ENCODE data around the gene MRPL19. TPM values are rescaled to one million over a fixed set of nuclear protein-coding genes. Genes with fewer than 3 reads are reported as not detected.

Gene MRPL19
- total and polyA plus RNA-seq, 10 of the 15 experiments (the other 5 are each of a cell fraction or from before 2014, with no cell fraction given) = 13.1 to 99.0 (median 56.6) TPM

DNA sequence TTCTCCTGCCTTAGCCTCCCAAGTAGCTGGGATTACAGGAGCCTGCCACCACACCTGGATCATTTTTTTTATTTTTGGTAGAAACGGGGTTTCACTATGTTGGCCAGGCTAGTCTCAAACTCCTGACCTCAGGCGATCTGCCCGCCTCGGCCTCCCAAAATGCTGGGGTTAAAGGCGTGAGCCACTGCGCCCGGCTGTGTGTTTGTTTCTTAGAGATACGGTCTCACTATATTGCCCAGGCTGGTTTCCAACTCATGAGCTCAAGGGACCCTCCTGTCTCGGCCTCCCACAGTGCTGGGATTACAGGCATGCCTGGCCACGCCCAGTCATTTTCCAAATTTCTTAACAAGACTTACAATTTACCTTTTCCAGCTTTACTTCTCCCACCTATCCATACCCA is 940 bp upstream of the MRPL19 start (continued):
- no peak for TF ChIP-seq MEF2A (IDR thresholded peaks at IDR 0.05; ENCODE audit: insufficient read depth, low read depth, low read length)
- no peak for TF ChIP-seq RELA (IDR thresholded peaks at IDR 0.05; ENCODE audit: borderline replicate concordance, partially characterized antibody)
- TF ChIP-seq, protein P1, sequence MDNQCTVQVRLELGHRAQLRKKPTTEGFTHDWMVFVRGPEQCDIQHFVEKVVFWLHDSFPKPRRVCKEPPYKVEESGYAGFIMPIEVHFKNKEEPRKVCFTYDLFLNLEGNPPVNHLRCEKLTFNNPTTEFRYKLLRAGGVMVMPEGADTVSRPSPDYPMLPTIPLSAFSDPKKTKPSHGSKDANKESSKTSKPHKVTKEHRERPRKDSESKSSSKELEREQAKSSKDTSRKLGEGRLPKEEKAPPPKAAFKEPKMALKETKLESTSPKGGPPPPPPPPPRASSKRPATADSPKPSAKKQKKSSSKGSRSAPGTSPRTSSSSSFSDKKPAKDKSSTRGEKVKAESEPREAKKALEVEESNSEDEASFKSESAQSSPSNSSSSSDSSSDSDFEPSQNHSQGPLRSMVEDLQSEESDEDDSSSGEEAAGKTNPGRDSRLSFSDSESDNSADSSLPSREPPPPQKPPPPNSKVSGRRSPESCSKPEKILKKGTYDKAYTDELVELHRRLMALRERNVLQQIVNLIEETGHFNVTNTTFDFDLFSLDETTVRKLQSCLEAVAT (IDR thresholded peaks at IDR 0.05) = no peak
- no peak for TF ChIP-seq CREM (IDR thresholded peaks at IDR 0.05; ENCODE audit: low read depth)

DNA sequence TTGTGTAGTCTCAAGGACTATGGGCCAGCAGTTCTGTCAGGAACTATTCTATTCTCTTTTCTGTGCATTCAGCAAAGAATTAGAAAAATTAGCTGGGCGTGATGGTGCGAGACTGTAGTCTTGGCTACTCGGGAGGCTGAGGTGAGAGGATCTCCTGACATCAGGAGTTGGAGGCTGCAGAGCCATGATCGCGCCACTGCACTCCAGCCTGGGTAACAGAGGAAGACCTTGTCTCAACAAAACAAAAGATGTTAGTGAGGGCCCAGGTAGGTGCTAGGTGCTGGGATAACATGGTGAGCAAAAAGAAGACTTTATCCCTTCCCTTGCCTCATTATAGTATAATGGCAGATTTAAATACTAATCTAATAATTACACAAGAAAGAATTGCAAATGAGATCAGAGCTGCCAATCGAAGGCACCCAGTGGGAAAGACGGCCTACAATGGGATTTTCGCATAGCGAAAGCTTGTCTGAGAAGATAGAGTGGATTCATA is 447 bp upstream of the MRPL19 start:
- no peaks in the 10 kb centered on the region for H3K27me3 ChIP-seq (replicated peaks in 1 of 2; ENCODE audit: control insufficient read depth in 2 of 2, insufficient read depth in 2 of 2, low read length in 1 of 2)
- FAIRE-seq = no peak
- intact Hi-C loops (cut with micrococcal nuclease; ENCODE audit: unreplicated experiment) = loop anchor here (2.0 kb wide), 1 partner anchor 65 kb away; the partner anchor contains the start of gene GCFC2

More for the DNA sequence above, 447 bp upstream of the MRPL19 start:
- no peak for DNase-seq (ENCODE audit: low read depth, low spot score)
- no peak for TF ChIP-seq BRCA1 (IDR thresholded peaks at IDR 0.05; ENCODE audit: low read depth, low read length)
- TF ChIP-seq, protein P2, sequence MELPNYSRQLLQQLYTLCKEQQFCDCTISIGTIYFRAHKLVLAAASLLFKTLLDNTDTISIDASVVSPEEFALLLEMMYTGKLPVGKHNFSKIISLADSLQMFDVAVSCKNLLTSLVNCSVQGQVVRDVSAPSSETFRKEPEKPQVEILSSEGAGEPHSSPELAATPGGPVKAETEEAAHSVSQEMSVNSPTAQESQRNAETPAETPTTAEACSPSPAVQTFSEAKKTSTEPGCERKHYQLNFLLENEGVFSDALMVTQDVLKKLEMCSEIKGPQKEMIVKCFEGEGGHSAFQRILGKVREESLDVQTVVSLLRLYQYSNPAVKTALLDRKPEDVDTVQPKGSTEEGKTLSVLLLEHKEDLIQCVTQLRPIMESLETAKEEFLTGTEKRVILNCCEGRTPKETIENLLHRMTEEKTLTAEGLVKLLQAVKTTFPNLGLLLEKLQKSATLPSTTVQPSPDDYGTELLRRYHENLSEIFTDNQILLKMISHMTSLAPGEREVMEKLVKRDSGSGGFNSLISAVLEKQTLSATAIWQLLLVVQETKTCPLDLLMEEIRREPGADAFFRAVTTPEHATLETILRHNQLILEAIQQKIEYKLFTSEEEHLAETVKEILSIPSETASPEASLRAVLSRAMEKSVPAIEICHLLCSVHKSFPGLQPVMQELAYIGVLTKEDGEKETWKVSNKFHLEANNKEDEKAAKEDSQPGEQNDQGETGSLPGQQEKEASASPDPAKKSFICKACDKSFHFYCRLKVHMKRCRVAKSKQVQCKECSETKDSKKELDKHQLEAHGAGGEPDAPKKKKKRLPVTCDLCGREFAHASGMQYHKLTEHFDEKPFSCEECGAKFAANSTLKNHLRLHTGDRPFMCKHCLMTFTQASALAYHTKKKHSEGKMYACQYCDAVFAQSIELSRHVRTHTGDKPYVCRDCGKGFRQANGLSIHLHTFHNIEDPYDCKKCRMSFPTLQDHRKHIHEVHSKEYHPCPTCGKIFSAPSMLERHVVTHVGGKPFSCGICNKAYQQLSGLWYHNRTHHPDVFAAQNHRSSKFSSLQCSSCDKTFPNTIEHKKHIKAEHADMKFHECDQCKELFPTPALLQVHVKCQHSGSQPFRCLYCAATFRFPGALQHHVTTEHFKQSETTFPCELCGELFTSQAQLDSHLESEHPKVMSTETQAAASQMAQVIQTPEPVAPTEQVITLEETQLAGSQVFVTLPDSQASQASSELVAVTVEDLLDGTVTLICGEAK (IDR thresholded peaks at IDR 0.05; ENCODE audit: borderline replicate concordance) = peak; percentile 60; the same call in 1 of the 2 replicates
- peak; percentile 39 to 57; a peak in 2 of 4 replicates for TF ChIP-seq IKZF2 (IDR thresholded peaks at IDR 0.05)
- TF ChIP-seq GABPA (IDR thresholded peaks at IDR 0.05; ENCODE audit: low read depth) = no peak
- TF ChIP-seq, protein P3, sequence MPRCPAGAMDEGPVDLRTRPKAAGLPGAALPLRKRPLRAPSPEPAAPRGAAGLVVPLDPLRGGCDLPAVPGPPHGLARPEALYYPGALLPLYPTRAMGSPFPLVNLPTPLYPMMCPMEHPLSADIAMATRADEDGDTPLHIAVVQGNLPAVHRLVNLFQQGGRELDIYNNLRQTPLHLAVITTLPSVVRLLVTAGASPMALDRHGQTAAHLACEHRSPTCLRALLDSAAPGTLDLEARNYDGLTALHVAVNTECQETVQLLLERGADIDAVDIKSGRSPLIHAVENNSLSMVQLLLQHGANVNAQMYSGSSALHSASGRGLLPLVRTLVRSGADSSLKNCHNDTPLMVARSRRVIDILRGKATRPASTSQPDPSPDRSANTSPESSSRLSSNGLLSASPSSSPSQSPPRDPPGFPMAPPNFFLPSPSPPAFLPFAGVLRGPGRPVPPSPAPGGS (IDR thresholded peaks at IDR 0.05; ENCODE audit: borderline replicate concordance, insufficient read depth, low read depth, low read length, poor library complexity, severe bottlenecking) = no peak
- H3K79me2 ChIP-seq (ENCODE audit: control insufficient read depth, insufficient read depth, low read length) = peaks cover 24% of the 10 kb centered on the region
- in situ Hi-C loops (cut with MboI) = no loop called here
- POLR2A ChIA-PET = interaction anchor here (0.6 to 2.0 kb wide), 4 partner anchors 11 to 64 kb away, joined by 3 to 7 read pairs (median 4); partner anchors contain the start of gene GCFC2
- H2AFZ ChIP-seq (ENCODE audit: control insufficient read depth, low read depth, low read length) = peak overlapping the region; percentile 98
- no peaks in the 10 kb centered on the region for H3K4me1 ChIP-seq (ENCODE audit: control insufficient read depth, insufficient read depth, low read length)
- SMC1A ChIA-PET (ENCODE audit: uncharacterized antibody, unreplicated experiment) = interaction anchor here (0.8 to 3.2 kb wide), 7 partner anchors 10 to 218 kb away, joined by 3 to 21 read pairs (median 4); partner anchors contain the start of gene GCFC2
- no peak for ATAC-seq
- RAD21 ChIA-PET (ENCODE audit: unreplicated experiment) = interaction anchor here (1.0 to 1.2 kb wide), 3 partner anchors 9 to 32 kb away, joined by 3 to 5 read pairs (median 3); no protein-coding TSS in a partner anchor
- CTCF ChIA-PET = interaction anchor here (0.7 to 5.8 kb wide), 7 partner anchors 10 to 213 kb away, joined by 3 to 49 read pairs (median 6); no protein-coding TSS in a partner anchor
- peaks cover 1 to 10% of the 10 kb centered on the region in 2 experiments; a peak in 3 of 4 replicates for H3K36me3 ChIP-seq (ENCODE audit: control insufficient read depth in 2 of 2, insufficient read depth in 2 of 2, low read length in 1 of 2)
- peak overlapping the region; percentile 83; the same call in 1 of the 2 replicates for H3K27ac ChIP-seq (ENCODE audit: control insufficient read depth, insufficient read depth)
- peak overlapping the region; percentile 92; the same call in 1 of the 2 replicates for H3K4me3 ChIP-seq
- no peaks in the 10 kb centered on the region for H3K9me3 ChIP-seq (replicated peaks; ENCODE audit: control insufficient read depth, insufficient read depth, low read length)
- H4K20me1 ChIP-seq (ENCODE audit: control insufficient read depth, insufficient read depth) = no peaks in the 10 kb centered on the region
- BruUV-seq (replicated peaks) = TSS peak; percentile 58
- H3K4me2 ChIP-seq (ENCODE audit: control insufficient read depth, insufficient read depth) = peak overlapping the region; percentile 73
- 96% methylated on average over 9 of the region's 9 CpGs for WGBS (ENCODE audit: insufficient coverage, insufficient replicate concordance, low lambda C conversion rate, missing lambda C conversion rate)
- peak overlapping the region; percentile 91 for H3K9ac ChIP-seq (ENCODE audit: control insufficient read depth, insufficient read depth, low read length)
